Measurements from ENCODE around the gene NELL2.

The NELL2 gene

DNA sequence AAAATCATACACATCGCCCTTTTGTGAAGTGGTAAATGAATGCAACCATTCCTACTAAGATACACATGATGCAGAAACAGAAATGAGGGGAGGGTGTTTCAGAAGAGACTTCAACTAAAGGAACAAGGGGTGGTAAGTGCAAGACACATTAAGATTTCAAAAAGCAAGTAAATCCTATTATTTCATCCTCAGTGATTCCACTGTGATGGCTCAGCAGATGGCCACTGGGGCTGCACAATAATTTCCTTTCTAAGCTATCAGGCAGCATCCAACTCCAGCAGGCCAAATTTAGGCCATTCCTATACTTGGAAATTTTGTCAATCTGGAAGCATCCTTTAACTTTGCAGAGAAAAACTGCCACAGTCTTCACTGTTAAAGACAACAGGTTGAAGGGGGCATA lies 272.4 kb downstream of the NELL2 start:
- DNase-seq (ENCODE audit: low read depth): no peak

DNA sequence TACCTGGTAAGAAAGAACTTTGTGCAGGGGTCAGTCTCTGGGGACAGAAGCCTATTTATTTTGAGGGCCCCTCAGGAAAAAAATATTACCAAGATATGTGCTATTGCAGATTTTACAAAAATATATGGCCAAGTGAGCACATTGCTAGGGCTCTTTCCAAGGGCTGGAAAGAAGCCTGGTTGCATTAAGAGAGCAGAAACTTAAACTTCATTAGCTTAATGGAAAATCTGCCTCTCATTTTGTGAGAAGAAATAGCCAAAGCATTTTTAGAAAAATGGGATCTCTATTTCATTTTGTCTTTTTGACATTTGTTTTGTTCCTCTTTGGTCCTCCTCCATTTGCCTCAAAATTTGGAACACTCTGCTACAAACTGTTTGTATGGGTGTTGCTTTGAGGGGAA lies 283.5 kb downstream of the NELL2 start:
- no peak for DNase-seq (ENCODE audit: low read depth)

DNA sequence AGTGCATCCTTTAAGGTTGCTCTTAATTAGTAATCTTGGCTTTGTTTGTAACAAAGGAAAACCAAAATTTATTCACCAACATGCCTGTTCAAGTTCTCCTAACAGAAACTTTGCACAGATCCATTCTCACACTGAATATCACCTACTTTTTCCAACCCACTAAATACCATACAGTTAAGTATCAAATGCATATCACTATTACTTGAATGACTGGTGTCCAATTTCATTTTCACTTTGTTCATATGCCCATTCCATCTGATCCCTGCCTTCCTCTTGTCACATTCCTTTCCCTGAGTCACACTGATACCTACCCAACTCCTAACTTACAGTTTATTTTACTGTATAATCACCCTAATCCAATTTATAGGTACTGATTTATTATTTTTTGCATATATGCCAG lies 286.4 kb downstream of the NELL2 start:
- DNase-seq (ENCODE audit: low read depth): no peak

DNA sequence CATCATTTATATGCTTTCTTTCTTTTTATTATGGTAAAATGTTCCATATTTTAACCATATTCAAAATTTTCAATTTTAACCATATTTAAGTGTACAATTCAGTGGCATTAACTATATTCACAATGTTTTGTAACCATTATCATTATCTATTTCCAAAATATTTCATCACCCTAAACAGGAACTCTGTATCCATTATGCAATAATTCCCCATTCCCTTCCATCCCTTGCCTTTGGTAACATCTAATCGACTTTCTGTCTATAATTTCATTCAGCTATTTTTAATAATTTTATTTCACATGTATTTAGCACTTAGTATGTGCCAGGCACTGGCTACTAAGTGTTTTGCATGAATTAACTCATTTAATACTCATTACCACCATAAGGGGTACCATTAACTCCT lies 287.5 kb downstream of the NELL2 start:
- no peak for DNase-seq (ENCODE audit: low read depth)

DNA sequence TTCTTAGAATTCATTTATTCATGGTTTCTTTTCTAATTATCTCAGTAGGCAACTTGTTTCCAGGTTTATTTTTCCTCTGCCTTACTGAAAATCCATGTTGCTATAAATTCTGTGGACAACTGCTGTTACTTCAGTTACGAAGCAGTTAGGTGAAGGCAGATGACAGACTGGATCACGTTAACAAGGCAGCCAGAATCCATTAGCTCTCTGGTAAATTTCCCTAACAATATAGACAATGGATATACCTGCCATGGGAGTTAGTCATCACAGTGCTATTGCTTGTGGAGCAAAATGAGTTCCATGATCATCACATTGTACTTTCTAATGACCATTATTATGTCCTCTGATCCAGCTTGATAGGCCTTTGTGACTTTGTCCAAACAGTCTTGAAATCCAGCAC lies 291.5 kb downstream of the NELL2 start:
- no peak for DNase-seq (ENCODE audit: low read depth)

DNA sequence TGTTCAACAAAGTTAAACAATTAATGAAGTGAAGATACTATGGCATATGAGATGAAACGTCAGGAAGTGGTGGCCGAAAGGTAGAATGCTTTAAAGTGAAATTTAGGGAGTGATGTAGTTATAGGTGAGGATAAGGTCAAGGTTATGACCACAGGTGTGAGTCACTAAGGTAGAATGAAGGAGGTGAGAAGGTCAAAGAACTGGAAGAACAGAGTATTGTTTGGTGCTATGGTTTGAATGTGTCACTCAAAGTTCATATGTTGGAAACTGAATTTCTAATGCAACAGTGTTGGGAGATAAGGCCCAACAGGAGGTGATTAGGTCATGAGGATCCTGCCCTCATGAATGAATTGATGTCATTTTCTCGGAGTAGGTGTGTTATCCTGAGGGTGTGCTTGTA lies 293.6 kb downstream of the NELL2 start:
- DNase-seq (ENCODE audit: low read depth): no peak

DNA sequence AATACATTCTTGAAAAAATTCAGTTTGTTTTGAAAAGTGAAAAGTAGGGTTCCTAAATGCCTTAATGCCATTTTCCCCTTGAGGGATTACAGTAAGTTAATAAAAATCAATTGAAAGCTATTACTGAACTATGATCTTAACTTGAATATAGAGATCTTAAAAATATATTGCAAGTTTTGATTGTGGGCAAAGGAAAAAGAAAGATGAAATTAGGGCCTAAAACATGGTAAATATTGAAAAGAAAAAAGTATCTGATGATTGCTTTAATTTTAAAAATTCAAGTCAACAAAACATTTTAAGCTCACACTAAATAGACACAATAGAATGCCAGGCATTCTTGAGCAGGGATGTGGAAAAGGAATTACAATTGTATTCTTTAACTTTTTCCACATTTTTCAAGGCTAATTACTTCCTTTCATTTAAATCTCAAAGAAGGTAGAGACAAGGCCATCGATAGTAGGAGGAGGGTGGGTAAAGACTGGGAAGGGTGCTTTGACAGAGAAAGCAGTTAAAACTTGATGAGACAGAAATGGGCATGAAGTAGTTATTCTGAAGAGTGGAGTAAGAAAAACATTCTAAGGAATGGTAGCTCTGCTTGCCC lies 294.4 kb downstream of the NELL2 start:
- no peak for DNase-seq (ENCODE audit: low read depth)

DNA sequence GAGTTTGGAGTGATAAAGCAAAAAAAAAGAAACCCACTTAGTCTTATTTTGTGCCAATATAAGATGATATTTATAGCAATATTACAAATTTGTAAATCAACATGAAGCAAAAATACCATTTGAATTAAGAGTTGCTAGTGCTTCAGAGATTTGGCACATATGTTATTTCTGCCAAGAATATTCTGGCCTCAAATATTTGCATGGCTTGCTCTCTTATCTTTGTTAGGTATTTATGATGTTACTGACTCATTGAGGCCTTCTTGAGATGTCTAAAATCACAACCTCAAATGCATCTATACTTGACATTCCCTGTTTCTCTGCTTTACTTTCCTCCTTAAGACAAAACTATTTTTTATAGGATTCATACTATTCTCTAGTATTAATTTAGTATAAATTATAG lies 301.5 kb downstream of the NELL2 start:
- DNase-seq (ENCODE audit: low read depth): no peak

DNA sequence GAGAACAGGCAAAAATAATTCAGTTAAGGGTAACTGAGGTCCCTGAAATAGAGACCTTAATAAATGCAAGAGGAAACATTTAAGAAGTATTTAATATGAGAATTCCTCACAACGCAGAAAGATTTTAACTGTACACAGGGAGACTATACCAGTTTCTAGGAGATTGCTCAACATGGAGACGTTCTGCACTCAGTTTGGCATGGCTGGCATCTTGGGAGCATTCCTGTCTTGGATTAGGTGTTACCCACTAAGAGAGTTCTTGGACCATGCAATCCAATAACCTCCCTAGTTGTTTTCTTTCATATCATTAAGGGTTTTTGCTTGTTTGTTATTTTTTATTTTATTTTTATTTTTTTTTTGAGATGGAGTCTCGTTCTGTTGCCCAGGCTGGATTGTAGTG lies 302.4 kb downstream of the NELL2 start:
- DNase-seq (ENCODE audit: low read depth): no peak

DNA sequence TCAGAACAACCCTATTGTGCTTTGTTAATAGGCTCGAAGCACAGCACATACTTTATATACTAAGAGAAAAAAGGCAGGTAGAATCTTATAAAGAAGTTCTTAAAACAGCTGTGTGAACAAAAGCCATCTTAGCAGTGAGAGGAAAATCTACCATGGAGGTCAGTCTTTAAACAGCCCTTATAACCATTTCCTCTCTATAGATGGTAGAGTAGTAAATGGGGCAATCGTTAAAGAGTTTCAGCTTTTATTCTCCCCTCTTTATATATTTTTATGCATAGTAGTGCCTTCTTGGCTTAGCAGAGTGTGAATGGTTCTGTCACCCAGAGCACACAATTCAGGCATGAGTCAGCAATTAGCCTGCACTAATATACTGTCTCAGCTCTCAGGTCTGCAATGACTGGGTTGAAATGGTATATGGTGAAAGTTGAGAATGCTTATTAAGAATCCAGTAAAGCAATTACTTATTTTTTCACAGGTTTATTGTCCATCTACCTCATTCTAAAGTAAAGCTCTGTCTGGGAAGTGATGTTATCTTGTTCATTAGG lies 305.0 kb downstream of the NELL2 start:
- no peak for DNase-seq (ENCODE audit: low read depth)

DNA sequence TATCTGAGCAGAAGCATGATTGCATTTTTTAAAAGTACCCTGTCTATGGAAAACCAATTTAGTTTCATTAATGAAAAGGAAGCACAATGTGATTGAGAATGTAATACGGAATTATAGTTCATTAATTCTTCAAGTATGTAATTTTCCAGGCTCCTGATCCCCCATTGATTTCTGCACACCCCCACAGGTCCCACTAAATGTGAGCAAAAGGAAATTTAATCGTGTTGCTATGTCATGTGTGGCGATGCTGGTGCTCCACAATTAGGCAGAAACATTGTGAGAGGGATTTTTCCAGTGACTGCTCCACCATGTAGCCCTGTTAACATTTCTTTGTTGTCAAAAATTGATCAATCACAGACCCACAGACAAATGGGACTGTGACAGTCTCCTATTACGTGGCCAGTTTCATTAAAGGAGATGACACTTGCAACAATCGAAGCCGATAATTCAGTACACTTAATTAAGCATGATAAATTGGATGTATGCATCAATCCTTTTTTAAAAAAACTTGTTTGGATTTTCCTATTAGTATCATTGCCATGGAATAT lies 306.0 kb downstream of the NELL2 start:
- no peak for DNase-seq (ENCODE audit: low read depth)

DNA sequence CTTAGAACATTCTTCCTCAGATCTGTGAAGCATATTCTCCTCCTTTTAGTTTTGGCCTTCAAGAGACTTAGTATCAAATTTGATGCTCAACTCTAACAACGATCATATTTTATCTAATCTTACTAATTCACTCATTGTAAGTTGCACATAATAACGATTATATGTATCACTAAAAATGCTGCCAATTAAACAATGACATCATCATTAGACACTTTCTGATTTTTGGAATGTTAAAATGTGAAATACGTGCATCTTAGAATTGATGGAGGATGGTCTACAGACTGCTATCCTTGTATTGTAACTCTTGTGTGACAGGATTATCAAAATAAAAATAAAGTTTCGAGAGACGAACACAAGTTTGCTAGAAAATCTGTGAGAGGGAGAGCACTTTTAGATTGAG lies 311.0 kb downstream of the NELL2 start:
- no peak for DNase-seq (ENCODE audit: low read depth)

DNA sequence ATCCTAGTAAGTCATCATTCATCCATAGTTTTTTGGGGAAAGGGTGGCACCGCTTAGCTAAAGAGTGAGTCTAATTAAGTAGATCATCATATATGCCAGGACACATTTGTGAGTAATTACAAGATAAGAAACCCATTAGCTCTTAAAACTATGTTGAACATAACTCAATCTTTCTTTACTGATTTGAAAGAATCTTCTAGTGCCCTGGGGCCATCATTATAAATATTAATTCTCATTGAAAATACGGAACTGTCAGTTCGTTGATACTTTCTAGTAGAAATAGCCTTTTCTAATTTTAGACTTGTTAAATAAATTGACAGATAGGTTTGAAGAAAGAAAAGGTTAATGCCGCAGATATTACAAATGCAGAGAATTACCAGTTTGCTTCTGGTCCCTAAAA lies 312.6 kb downstream of the NELL2 start:
- DNase-seq (ENCODE audit: low read depth): no peak

DNA sequence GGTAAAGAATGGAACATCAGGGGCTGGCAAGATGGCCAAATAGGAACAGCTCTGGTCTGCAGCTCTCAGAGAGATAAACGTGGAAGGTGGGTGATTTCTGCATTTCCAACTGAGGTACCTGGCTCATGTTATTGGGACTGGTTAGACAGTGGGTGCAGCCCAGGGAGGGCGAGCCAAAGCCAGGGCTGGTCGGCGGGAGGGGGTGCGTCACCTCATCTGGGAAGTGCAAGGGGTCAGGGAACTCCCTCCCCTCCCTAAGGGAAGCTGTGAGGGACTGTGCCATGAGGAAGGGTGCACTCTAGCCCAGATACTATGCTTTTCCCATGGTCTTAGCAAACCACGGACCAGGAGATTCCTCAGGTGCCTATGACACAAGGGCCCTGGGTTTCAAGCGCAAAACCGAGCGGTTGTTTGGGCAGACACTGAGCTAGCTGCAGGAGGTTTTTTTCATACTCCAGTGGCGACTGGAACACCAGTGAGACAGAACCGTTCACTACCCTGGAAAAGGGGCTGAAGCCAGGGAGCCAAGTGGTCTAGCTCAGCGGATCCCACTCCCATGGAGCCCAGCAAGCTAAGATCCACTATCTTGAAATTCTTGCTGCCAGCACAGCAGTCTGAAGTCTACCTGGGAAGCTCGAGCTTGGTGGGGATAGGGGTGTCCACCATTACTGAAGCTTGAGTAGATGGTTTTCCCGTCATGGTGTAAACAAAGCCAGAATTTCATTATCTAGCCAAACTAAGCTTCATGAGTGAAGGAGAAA lies 317.6 kb downstream of the NELL2 start:
- no peak for DNase-seq (ENCODE audit: low read depth)

DNA sequence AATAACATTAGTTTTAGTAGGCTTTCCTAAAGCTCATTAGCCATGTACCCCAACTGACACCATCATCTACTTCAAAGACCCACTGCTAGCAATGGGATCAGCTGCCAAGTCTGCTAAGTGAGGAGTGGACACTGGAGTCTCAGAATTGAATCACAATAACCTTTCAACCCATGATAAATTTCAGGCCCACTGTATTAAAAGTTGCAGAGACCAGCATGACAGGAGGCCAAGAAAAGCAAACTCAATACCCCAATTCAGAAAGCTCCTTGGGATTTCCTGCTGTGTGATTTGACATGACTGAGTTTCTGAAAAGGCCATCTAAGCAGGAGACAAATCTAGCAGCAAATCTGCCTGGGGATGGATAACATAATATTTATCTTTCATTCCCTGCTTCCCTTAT lies 320.7 kb downstream of the NELL2 start:
- no peak for DNase-seq (ENCODE audit: low read depth)

DNA sequence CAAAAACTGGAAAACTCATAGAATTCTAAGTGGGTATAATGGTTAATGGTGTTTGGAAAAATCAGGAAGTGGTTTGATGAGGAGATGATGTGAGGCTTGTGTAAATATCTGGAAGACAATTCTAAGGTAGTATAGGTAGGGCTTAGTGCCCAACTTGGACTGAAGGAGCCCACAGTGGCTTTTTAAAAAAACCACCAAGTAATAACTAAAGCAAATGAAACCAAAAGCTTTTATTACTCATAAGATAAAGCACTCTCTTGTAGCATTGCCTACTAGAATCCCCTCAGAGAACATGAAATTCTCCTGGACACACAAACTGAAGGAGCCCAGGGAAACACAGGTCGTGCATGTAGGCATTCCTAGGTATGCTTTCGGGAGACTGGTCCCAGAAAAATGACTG lies 324.5 kb downstream of the NELL2 start:
- DNase-seq (ENCODE audit: low read depth): no peak

DNA sequence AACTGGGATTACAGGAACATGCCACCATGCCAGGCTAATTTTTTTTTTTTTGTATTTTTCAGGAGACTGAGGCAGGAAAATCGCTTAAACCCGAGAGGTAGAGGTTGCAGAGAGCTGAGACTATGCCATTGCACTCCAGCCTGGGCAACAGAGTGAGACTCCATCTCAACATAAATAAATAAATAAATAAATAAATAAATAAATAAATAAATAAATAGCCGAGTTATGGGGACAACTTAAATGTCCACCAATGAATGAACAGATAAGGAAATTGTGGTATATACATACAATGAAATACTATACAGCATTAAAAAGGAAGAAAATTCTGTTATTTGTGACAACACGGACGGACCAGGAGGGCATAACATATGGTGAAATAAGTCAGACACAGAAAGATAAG lies 325.7 kb downstream of the NELL2 start:
- no peak for DNase-seq (ENCODE audit: low read depth)

DNA sequence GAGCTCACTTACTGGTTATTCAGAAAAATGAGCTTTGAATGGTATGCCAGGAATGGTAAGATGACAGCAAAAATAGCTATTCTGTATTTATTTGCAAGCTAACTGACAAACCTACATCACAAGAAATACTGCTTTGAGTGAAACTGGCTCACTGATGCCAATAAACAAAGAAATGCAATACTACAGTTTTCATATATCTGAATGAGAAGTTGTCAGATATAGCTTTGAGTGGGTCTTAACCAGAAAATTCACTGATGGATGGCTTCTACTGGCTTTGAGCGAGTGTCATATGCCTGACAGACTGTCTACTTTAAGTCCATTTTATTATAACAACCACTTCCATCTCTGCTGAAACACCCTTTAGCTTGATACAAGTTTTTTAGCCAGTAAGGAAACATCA lies 330.1 kb downstream of the NELL2 start:
- DNase-seq (ENCODE audit: low read depth): no peak

DNA sequence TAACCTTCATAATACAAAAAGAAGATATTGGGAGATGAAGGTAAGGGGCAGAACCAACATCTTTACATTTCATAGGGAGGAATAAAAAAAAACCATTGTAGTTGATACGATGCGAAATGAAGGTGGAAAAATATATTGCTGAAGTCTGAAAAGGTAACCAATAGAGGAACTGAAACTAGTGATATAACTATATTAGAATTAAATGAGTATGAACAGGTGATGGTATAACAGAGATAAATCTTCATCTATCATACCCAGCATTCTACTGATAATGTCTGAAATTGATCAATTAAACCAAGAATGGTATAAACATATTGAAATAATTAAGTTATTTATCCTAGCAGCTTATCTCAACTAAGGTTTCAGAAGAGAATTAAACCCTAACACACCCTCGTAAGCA lies 332.1 kb downstream of the NELL2 start:
- no peak for DNase-seq (ENCODE audit: low read depth)

DNA sequence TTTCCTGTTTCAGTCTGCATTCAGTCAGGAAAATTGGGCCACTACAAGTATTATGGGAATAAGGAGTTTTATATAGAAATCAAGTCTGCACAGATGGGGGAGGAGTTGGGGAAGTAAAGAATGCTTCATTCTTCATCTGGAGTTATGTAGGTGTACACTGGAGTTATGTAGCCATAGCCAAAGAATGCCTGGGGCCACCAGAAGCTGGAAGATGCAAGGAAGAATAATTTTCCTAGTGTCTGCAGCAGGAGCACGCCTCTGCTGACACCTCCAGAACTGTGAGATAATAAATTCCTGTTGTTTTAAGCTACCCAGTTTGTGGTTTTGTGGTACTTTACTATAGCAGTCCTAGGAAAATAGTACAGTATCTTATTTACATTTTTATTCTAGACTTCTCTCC lies 333.4 kb downstream of the NELL2 start:
- no peak for DNase-seq (ENCODE audit: low read depth)

DNA sequence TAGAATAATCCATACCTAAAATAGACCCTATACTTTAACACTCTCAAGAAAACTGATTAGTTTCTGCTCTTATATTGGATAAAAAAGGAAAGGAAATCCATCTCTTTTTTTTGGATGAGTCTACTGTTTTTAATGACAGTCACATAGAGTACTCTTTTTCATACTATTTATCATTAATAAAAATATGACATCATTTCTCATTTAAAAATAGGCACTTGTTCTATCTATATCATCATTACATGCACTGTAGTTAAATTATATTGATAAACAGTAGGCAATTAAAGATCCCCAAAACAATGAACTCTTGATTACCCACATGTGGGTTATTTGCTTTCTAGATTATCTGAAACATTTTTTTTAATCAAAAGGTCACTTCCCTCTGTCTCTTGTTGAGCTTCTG lies 338.8 kb downstream of the NELL2 start:
- no peak for DNase-seq (ENCODE audit: low read depth)

DNA sequence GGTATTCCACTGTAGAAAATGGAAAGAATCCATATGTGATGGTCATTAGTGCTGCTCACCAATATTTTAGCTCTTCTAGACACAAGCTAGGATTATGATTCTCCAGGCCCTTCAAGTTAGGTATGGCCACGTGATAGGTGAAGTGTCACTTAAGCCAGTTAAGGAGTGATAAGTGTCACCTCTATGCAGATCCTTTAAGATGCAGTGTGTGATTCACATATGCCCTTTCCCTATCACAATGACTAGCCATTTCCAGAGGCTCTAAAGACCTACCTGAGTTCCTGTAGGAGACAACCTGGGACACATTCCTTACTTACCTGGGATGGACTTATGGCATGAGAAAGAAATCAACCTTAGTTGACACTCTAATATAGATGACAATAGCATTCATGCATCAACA lies 343.2 kb downstream of the NELL2 start:
- DNase-seq (ENCODE audit: low read depth): no peak

DNA sequence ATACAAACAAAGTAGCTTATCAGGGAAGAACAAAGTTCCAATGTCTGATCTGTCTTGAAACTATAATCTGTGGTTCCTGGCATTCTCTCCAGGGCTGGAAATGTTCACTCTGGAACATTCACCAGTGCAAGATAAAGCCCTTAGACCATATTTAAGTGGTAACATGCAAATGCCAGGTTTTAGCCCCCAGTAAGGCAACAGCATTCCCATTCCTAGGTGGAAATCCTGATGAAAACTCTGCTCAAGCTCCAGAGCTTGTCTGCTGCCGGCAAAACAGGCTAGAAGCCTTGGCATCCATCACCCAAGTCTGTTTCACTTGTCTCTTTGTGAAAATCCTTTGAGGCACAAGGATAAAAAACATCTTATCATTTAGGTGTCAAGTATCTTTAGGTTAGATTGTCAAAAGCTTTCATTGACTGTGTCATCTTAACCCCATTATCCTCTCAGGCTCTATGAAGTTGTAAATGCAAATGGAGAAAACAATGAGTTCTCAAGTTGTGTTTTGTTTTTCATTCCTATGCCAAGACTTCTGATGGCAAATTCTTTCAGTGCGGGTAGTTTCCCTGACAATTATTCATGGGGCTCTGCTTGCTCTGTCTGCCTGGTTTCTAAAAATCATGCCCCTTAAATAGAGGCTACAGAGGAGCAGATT lies 344.7 kb downstream of the NELL2 start:
- DNase-seq (ENCODE audit: low read depth): no peak
